Suprapubic skin (tissue), 4 donors: Measurements from ENCODE around the gene KAZN.

Source experiments
- CTCF ChIP-seq, 2 donors: fragments of 200-600 bp in 1 of 2; fragments of 450-650 bp in 1 of 2; sonication (generic) in 1 of 2; IDR thresholded peaks; one replicate each; pipeline ENCODE4 v1.5.1; 2016 to 2019; ENCODE audit warnings: antibody characterized with exemption in 2 of 2, mild to moderate bottlenecking in 1 of 2, moderate library complexity in 1 of 2
- POLR2A ChIP-seq, 2 donors: fragments of 450-650 bp; IDR thresholded peaks; one replicate each; pipeline ENCODE4 v1.6.1; 2017; ENCODE audit warnings: antibody characterized with exemption in 2 of 2, mild to moderate bottlenecking in 2 of 2, moderate library complexity in 2 of 2
- POLR2AphosphoS5 ChIP-seq, 3 donors: sonication (generic); formaldehyde crosslinking; IDR thresholded peaks; one replicate each; pipeline ENCODE4 v1.6.1; 2017; ENCODE audit warnings: antibody characterized with exemption in 3 of 3

GRCh38 chr1:15154480-15155036 lies 556.1 kb downstream of the KAZN start:
- TF ChIP-seq CTCF (IDR thresholded peaks at IDR 0.05) (no peak), POLR2A (IDR thresholded peaks at IDR 0.05) (no peak), POLR2AphosphoS5 (IDR thresholded peaks at IDR 0.05) (no peak)
